ENCODE measurements around the gene SH2B3. TPM values are rescaled to one million over a fixed set of nuclear protein-coding genes. Genes with fewer than 3 reads are reported as not detected.
"Not testable (repeated sequence)": the region's sequence is repeated elsewhere in the genome, so short reads cannot be mapped to it uniquely, and the experiment has no call there.

Gene SH2B3
- total RNA-seq, 1 donor from 2014 or later: 18.3 TPM

DNA sequence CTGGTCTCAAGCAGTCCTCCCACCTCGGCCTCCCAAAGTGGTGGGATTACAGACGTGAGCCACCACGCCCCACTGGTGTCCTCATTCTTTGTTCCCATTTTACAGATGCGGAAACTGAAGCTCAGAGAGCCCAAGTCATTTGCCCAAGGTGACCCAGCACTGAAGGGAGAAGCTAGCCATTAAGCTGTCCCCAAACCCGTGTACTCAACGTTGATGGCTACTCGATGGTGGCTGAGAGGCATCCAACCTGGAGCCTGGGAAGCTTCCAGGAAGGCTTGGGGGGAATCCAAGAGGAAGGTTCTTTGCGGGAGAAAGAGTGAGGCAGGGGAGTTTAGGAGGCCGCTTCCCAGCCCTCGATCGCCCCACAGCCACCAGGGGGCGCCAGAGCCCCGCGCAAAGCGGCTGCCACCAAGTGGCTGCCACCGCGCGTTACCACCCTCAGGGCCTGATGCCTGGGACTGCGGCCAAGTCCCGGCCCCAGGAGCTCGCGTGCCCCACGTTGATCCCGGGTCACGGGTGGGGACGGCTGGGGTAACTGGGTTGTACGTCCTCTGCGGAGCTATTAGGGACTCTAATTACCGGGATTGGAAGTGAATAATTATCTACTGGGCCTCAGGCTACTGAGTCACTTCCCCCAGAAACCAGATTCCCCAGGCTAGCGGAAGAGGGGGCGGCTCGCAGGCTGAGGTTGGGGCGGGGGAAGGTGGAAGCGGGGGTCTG, 8.8 kb upstream of the SH2B3 start:
- H3K9me3 Mint-ChIP-seq (ENCODE audit: low read depth): no peaks in the 10 kb centered on the region
- peak overlapping the region; percentile 65 for H3K4me3 Mint-ChIP-seq (ENCODE audit: unreplicated experiment)
- H3K27ac Mint-ChIP-seq (ENCODE audit: unreplicated experiment): peak overlapping the region; percentile 87
- TF ChIP-seq, protein P1, sequence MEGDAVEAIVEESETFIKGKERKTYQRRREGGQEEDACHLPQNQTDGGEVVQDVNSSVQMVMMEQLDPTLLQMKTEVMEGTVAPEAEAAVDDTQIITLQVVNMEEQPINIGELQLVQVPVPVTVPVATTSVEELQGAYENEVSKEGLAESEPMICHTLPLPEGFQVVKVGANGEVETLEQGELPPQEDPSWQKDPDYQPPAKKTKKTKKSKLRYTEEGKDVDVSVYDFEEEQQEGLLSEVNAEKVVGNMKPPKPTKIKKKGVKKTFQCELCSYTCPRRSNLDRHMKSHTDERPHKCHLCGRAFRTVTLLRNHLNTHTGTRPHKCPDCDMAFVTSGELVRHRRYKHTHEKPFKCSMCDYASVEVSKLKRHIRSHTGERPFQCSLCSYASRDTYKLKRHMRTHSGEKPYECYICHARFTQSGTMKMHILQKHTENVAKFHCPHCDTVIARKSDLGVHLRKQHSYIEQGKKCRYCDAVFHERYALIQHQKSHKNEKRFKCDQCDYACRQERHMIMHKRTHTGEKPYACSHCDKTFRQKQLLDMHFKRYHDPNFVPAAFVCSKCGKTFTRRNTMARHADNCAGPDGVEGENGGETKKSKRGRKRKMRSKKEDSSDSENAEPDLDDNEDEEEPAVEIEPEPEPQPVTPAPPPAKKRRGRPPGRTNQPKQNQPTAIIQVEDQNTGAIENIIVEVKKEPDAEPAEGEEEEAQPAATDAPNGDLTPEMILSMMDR (IDR thresholded peaks at IDR 0.05): peak; percentile 100
- peaks cover 11% of the 10 kb centered on the region for H3K4me1 Mint-ChIP-seq (ENCODE audit: low read depth)
- H3K27me3 Mint-ChIP-seq (ENCODE audit: low read depth): no peaks in the 10 kb centered on the region
- H3K36me3 Mint-ChIP-seq (ENCODE audit: low read depth): no peaks in the 10 kb centered on the region
- no peak for DNase-seq (ENCODE audit: low spot score)

DNA sequence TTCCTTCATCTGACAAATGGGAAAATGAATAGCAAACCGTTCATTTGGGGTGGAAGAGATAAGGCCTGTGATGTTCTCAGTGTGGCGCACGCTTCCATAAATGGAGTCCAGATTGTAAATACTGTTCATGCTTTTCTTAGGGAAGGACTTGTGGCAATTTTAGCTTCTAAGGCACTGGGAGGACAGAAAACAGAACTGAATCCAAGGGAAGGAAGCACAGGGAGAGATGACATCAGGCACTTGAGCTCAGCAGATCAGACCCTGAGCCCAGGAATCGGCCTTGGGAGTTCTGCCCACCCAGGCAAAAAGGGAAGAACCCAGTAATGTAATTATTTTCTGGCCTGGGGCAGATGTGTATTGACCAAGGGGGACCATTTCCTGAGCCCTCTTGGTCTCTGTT, 7.2 kb upstream of the SH2B3 start:
- H3K27me3 Mint-ChIP-seq (ENCODE audit: low read depth): no peaks in the 10 kb centered on the region
- H3K4me3 Mint-ChIP-seq (ENCODE audit: unreplicated experiment): no peak overlapping the region
- TF ChIP-seq, protein P1 (IDR thresholded peaks at IDR 0.05): no peak
- no peak for DNase-seq (ENCODE audit: low spot score)
- no peaks in the 10 kb centered on the region for H3K36me3 Mint-ChIP-seq (ENCODE audit: low read depth)
- no peak overlapping the region for H3K27ac Mint-ChIP-seq (ENCODE audit: unreplicated experiment)
- H3K4me1 Mint-ChIP-seq (ENCODE audit: low read depth): peaks cover 19% of the 10 kb centered on the region
- H3K9me3 Mint-ChIP-seq (ENCODE audit: low read depth): no peaks in the 10 kb centered on the region

DNA sequence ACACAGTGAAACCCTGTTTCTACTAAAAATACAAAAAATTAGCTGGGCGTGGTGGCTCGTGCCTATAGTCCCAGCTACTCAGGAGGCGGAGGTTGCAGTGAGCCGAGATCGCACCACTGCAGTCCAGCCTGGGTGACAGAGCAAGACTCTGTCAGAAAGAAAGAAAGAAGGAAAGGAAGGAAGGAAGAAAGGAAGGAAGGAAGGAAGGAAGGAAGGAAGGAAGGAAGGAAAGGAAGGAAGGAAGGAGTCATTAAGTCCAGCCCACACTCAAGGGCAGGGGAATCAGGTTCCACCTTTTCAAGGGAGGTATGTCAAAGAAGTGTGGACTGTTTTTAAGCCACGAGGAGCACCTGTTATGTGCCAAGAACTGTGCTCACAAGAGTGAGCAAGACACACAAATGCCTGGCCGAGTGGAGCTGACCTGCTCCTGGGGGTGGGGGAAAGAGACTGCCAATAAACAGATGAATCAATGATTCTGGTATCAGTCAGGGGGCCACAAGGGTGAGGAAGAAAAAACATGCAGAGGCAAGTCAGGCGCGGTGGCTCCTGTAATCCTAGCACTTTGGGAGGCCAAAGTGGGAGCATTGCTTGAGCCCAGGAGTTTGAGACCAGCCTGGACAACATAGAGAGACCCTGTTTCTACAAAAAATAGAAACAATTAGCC, 5.8 kb upstream of the SH2B3 start:
- not testable (repeated sequence) for H3K9me3 Mint-ChIP-seq (ENCODE audit: low read depth); H3K27ac Mint-ChIP-seq (ENCODE audit: unreplicated experiment); DNase-seq (ENCODE audit: low spot score); H3K4me3 Mint-ChIP-seq (ENCODE audit: unreplicated experiment); H3K27me3 Mint-ChIP-seq (ENCODE audit: low read depth); H3K36me3 Mint-ChIP-seq (ENCODE audit: low read depth)
- H3K4me1 Mint-ChIP-seq (ENCODE audit: low read depth): peaks cover 31% of the 10 kb centered on the region

DNA sequence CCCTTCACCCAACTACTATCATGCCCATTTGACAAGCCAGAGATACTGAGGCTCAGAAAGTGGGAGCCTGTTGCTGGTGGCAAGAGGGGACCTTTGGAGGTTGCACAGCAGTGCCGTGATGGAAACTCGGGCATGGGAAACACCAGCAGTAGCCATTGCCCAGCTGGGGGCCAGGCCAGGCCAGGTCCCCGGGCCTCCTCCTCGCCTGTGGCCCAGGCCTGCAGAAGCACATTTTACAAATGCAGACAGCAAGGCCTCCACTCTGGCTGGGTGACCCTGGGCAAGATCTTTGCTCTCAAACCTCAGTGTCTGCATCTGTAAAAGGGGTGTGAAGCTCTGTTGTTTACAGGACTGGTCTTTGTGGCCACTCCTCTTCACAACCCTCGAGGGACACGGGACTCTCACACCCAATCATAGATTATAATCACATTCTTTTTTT, 4.5 kb upstream of the SH2B3 start:
- TF ChIP-seq, protein P1 (IDR thresholded peaks at IDR 0.05): no peak
- DNase-seq (ENCODE audit: low spot score): no peak
- Mint-ChIP-seq H3K4me1 (ENCODE audit: low read depth) (peaks cover 31% of the 10 kb centered on the region), H3K4me3 (ENCODE audit: unreplicated experiment) (no peak overlapping the region), H3K36me3 (ENCODE audit: low read depth) (no peaks in the 10 kb centered on the region), H3K9me3 (ENCODE audit: low read depth) (no peaks in the 10 kb centered on the region), H3K27me3 (ENCODE audit: low read depth) (no peaks in the 10 kb centered on the region), H3K27ac (ENCODE audit: unreplicated experiment) (no peak overlapping the region)

DNA sequence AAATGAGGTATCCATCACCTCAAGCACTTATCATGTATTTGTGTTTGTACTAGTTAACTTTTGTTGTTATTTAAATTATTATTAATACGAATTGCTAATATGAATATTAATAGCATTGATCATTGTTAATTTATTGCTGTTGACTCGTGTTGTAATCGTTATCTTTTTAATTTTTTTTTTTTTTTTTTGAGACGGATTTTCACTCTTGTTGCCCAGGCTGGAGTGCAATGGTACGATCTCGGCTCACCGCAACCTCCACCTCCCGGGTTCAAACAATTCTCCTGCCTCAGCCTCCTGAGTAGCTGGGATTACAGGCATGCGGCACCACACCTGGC, 3.3 kb upstream of the SH2B3 start:
- DNase-seq (ENCODE audit: low spot score); H3K27me3 Mint-ChIP-seq (ENCODE audit: low read depth); H3K4me3 Mint-ChIP-seq (ENCODE audit: unreplicated experiment); H3K36me3 Mint-ChIP-seq (ENCODE audit: low read depth); H3K27ac Mint-ChIP-seq (ENCODE audit: unreplicated experiment); H3K9me3 Mint-ChIP-seq (ENCODE audit: low read depth): not testable (repeated sequence)
- peaks cover 38% of the 10 kb centered on the region for H3K4me1 Mint-ChIP-seq (ENCODE audit: low read depth)

DNA sequence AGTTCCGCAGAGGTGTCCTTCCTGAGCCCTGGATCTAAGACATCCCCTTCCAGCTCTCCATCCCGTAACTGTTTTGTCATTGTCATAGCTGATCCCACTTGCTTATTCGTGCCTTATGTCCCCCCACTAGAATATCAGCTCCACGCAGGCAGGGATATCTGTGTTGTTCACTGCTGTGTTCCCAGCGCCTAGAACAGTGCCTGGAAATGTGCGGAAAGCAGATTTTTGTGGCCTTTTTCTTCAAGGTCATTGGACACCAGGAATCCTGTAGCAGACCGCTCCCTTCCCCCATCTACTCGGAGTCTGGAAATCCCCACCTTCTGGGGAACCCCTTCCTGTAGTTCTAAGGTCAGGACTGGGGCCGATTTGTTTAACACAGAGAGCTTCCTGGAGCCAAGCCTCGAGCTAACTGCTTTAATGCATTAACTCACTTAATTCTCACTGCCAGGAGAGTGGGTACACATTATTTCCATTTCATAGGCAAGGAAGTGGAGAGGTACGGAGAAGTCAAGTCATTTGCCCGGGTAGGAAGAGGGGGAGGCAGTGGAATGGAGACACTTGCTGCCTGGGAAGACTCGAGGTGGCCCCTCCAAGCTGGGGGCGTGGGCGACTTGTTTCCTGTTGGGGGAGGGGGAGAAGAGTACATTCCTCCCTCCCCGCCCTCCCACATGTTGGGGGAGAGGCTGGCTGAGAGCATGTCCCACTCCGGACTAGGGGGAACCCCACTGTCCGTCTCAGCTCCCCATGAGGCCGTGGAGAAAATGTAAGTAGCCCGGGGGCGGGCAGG, 1.2 kb upstream of the SH2B3 start:
- Mint-ChIP-seq H3K27me3 (ENCODE audit: low read depth) (no peaks in the 10 kb centered on the region), H3K36me3 (ENCODE audit: low read depth) (no peaks in the 10 kb centered on the region)

More for the DNA sequence above, 1.2 kb upstream of the SH2B3 start:
- peak overlapping the region; percentile 81 for H3K4me3 Mint-ChIP-seq (ENCODE audit: unreplicated experiment)
- peak overlapping the region; percentile 62 for H3K27ac Mint-ChIP-seq (ENCODE audit: unreplicated experiment)
- peaks cover 53% of the 10 kb centered on the region for H3K4me1 Mint-ChIP-seq (ENCODE audit: low read depth)
- TF ChIP-seq, protein P1 (IDR thresholded peaks at IDR 0.05): no peak
- DNase-seq (ENCODE audit: low spot score): no peak
- no peaks in the 10 kb centered on the region for H3K9me3 Mint-ChIP-seq (ENCODE audit: low read depth)
